K562 treated with DMSO at 1 percent for 24 hours (cell line): Measurements from ENCODE around the gene TBC1D22A. TPM values are rescaled to one million over a fixed set of nuclear protein-coding genes. Genes with fewer than 3 reads are reported as not detected.

Experiments used
- total RNA-seq: library from RNA; unstranded; fragments of 300-600 nt; gene quantifications from 2 replicates; pipeline ENCODE4 v1.2.3, GENCODE V29; 2022; ENCODE audit warnings: low read depth; ENCODE audit not compliant: insufficient read depth

The TBC1D22A gene
- total RNA-seq = 10.2 and 11.3 TPM in 2 replicates

GRCh38 chr22:46762238-46763050 is at the start of gene TBC1D22A:
Gene TBC1D22A (plus strand): TSS chr22:46762650. CDS start chr22:46762787, 137 bp downstream.

GRCh38 chr22:46737976-46738646 is 24.3 kb upstream of the TBC1D22A start, which contains the start of gene CERK:
Gene CERK (minus strand): TSS chr22:46738252. CDS start chr22:46738148, 104 bp downstream.

Other genes with a start within 250 kb of the TBC1D22A start
- 0.02 and 0.05 TPM in 2 replicates for gene CELSR1, start 225.0 kb upstream of the TBC1D22A start, total RNA-seq
- 14.8 and 27.2 TPM in 2 replicates for gene GRAMD4, start 142.3 kb upstream of the TBC1D22A start, total RNA-seq
- 16.6 and 17.7 TPM in 2 replicates for gene CERK, start 24.4 kb upstream of the TBC1D22A start, total RNA-seq